ENCODE results near the gene FAM118B.

Gene FAM118B

GRCh38 chr11:126277780-126278179, 66.2 kb downstream of the FAM118B start:
- Histone ChIP-seq H2AFZ (ENCODE audit: low read depth, low read length) (no peak overlapping the region), H3K4me3 (ENCODE audit: low read length) (no peak overlapping the region), H3K4me1 (ENCODE audit: insufficient read depth, low read length) (peaks cover 6% of the 10 kb centered on the region), H3K27me3 (ENCODE audit: insufficient read depth, low read length) (no peaks in the 10 kb centered on the region), H3K36me3 (ENCODE audit: insufficient read depth, low read length) (peaks cover 50% of the 10 kb centered on the region), H3K9me3 (ENCODE audit: low read length) (no peaks in the 10 kb centered on the region)

DNA sequence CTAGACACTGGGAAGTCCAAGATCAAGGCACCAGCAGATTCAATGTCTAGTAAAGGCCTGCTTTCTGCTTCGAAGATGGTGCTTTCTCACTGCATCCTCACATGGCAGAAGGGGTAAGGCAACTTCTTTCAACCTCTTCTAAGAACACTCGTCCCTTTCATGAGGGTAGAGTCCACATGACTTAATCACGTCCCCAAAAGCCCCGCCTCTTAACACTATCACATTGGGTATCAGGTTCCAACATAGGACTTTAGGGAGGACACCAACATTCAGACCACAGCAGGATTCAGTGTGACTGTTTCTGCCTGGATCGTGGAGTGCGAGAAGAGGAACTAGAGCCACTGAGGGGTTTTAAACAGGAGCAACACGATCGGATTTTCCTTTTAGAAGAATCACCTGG, 67.6 kb downstream of the FAM118B start:
- no peaks in the 10 kb centered on the region for H3K27me3 ChIP-seq (ENCODE audit: insufficient read depth, low read length)
- no peak overlapping the region for H2AFZ ChIP-seq (ENCODE audit: low read depth, low read length)
- H3K36me3 ChIP-seq (ENCODE audit: insufficient read depth, low read length) = peaks cover 36% of the 10 kb centered on the region
- peaks cover 11% of the 10 kb centered on the region for H3K4me1 ChIP-seq (ENCODE audit: insufficient read depth, low read length)
- no peak overlapping the region for H3K4me3 ChIP-seq (ENCODE audit: low read length)
- no peaks in the 10 kb centered on the region for H3K9me3 ChIP-seq (ENCODE audit: low read length)

- no peaks in the 10 kb centered on the region for H3K9me3 ChIP-seq (ENCODE audit: low read length)
- no peak overlapping the region for H2AFZ ChIP-seq (ENCODE audit: low read depth, low read length)
- H3K4me1 ChIP-seq (ENCODE audit: insufficient read depth, low read length) = peaks cover 11% of the 10 kb centered on the region
- H3K27me3 ChIP-seq (ENCODE audit: insufficient read depth, low read length) = no peaks in the 10 kb centered on the region
- H3K36me3 ChIP-seq (ENCODE audit: insufficient read depth, low read length) = peaks cover 25% of the 10 kb centered on the region
- no peak overlapping the region for H3K4me3 ChIP-seq (ENCODE audit: low read length)
These were observed 69.0 kb downstream of the FAM118B start for GRCh38 chr11:126280595-126280994.

DNA sequence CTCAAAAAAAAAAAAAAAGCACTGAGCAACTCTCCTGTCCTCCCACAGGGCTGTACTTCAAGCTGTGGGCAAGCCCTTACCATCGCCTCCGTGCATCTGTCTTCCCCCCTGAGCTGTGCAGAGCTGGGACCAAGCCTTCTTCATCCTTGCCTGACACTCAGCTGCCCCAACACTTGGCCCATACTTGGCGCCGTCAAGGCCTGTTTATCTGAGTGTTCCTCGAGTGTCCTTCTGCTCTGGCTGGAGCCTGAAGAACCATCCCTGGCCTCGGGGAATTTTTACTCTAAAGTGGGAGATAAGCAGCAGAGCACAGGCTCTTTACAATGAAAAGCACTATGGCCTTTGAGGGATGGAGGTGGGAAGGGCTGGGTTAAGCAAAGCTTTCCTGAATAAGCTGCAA, 69.7 kb downstream of the FAM118B start:
- H3K27me3 ChIP-seq (ENCODE audit: insufficient read depth, low read length) = no peaks in the 10 kb centered on the region
- H2AFZ ChIP-seq (ENCODE audit: low read depth, low read length) = no peak overlapping the region
- H3K9me3 ChIP-seq (ENCODE audit: low read length) = no peaks in the 10 kb centered on the region
- no peak overlapping the region for H3K4me3 ChIP-seq (ENCODE audit: low read length)
- peaks cover 11% of the 10 kb centered on the region for H3K4me1 ChIP-seq (ENCODE audit: insufficient read depth, low read length)
- peaks cover 18% of the 10 kb centered on the region for H3K36me3 ChIP-seq (ENCODE audit: insufficient read depth, low read length)

- Histone ChIP-seq H3K4me3 (ENCODE audit: low read length) (peak overlapping the region; percentile 91), H3K36me3 (ENCODE audit: insufficient read depth, low read length) (peaks cover 16% of the 10 kb centered on the region), H3K9me3 (ENCODE audit: low read length) (no peaks in the 10 kb centered on the region), H3K4me1 (ENCODE audit: insufficient read depth, low read length) (peaks cover 11% of the 10 kb centered on the region), H3K27me3 (ENCODE audit: insufficient read depth, low read length) (no peaks in the 10 kb centered on the region), H2AFZ (ENCODE audit: low read depth, low read length) (peak overlapping the region; percentile 92)
These were observed 70.1 kb downstream of the FAM118B start for GRCh38 chr11:126281666-126282175.

DNA sequence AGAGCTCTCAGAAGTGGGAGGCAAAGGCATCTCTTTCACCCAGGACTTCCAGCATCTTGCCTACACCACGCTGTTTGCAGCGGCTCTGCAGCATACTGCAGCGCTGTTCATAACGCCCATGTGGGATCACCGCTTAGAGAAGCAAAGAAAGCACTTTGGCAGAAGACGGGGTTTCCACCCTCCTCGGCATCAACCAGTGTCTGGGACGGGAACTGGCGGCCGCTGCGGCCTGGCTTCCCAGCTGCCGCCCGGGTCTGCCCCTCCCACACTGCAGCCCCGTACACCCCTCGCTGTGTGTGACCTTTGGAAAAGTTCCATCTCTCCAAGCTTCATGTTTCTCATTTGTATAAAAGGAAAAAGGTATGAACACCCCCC, 70.8 kb downstream of the FAM118B start:
- Histone ChIP-seq H2AFZ (ENCODE audit: low read depth, low read length) (peak overlapping the region; percentile 92), H3K4me3 (ENCODE audit: low read length) (peak overlapping the region; percentile 91), H3K36me3 (ENCODE audit: insufficient read depth, low read length) (peaks cover 9% of the 10 kb centered on the region), H3K9me3 (ENCODE audit: low read length) (no peaks in the 10 kb centered on the region), H3K27me3 (ENCODE audit: insufficient read depth, low read length) (no peaks in the 10 kb centered on the region), H3K4me1 (ENCODE audit: insufficient read depth, low read length) (peaks cover 11% of the 10 kb centered on the region)

DNA sequence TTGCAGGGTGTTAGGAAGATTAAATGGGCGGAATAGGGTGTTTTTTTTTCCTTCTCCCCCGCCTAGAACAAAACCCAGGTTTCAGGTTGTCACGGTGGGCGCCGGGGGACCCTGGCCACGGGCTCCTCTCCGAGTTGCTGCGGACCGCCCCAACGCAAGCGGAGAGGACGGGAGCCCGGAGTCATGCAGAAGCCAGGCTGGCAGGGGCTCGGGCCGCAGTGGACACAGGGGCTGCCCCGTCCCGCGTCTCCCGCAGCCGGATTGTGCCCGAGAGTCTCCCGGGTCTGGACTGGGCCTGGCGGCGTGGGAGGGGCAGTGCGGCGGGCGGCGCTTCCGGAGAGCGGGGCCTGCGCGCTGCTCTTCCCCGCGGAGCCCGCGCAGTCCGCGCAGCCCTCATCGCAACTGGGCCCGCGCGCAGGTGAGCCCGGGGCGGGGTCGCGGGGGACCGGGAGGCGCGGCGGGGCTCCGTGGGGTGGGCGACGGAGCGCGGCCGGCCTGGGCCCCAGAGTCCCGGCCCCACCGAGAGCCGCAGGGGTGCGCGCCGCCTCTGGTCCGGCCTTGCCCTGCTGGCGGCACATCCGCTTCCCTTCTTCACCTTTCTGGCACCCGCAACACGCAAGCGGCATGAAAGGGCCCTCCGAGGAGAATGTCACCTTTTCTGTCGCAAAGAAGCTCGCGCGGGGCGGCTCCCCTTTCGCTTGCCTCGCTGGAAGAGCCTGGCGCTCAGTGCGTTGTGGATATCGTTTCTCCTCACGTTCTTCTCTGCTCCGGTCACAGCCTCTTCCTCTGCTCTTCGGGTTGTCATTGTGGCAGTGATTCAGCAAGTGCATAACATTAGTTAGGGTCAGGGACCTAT, 71.4 kb downstream of the FAM118B start, which contains the start of gene TIRAP:
Gene TIRAP, plus strand, starts transcription at position 358 of the 856 bp plus-strand sequence. CDS start 7,802 bp downstream, outside the sequence.
- H3K27me3 ChIP-seq (ENCODE audit: insufficient read depth, low read length) = no peaks in the 10 kb centered on the region
- peaks cover 3% of the 10 kb centered on the region for H3K36me3 ChIP-seq (ENCODE audit: insufficient read depth, low read length)
- peaks cover 11% of the 10 kb centered on the region for H3K4me1 ChIP-seq (ENCODE audit: insufficient read depth, low read length)
- H3K4me3 ChIP-seq (ENCODE audit: low read length) = peak within 1 kb of the TSS; percentile 91
- H2AFZ ChIP-seq (ENCODE audit: low read depth, low read length) = peak within 1 kb of the TSS; percentile 92
- H3K9me3 ChIP-seq (ENCODE audit: low read length) = no peaks in the 10 kb centered on the region

DNA sequence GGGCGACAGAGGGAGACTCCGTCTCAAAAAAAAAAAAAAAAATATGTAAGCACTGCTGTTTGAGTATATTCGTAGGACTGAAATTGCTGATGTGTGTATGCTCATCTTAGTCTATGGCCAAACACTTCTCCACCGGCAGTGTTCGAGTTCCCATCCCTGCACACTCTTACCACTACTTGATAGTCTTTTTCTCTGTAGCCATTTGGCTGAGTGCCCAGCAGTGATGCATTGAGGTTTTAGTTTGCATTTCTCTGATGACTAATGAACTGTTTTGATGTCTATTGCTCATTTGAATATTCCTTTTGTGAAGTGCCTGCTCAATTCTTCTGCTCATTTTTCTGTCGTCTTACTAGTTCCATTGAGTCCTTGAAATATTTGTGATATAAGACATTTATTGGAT, 73.2 kb downstream of the FAM118B start:
- peaks cover 7% of the 10 kb centered on the region for H3K36me3 ChIP-seq (ENCODE audit: insufficient read depth, low read length)
- H2AFZ ChIP-seq (ENCODE audit: low read depth, low read length) = no peak overlapping the region

DNA sequence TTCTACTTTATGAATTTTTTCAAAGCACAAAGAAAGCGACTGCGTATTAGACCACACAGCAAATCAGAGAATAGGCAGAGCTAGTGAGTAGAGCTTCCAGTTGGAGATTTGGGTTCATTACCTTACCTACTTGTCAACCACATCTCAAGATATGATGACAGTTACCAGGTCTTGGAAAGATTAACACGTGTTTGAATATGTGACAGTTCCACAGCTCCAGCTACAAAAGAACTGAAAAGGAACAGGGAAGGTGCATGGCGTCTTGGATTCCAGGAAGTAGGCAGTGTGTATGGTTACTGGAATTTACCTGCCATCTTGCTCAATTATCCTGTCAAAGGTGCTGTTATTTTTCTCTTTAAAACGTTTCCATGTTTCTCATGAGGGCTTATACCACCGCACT, 76.7 kb downstream of the FAM118B start:
- no peak overlapping the region for H2AFZ ChIP-seq (ENCODE audit: low read depth, low read length)
- H3K9me3 ChIP-seq (ENCODE audit: low read length) = no peaks in the 10 kb centered on the region
- H3K4me1 ChIP-seq (ENCODE audit: insufficient read depth, low read length) = peaks cover 4% of the 10 kb centered on the region
- H3K36me3 ChIP-seq (ENCODE audit: insufficient read depth, low read length) = peaks cover 17% of the 10 kb centered on the region
- no peak overlapping the region for H3K4me3 ChIP-seq (ENCODE audit: low read length)
- no peaks in the 10 kb centered on the region for H3K27me3 ChIP-seq (ENCODE audit: insufficient read depth, low read length)

More for the DNA sequence above, 73.2 kb downstream of the FAM118B start:
- H3K9me3 ChIP-seq (ENCODE audit: low read length) = no peaks in the 10 kb centered on the region
- H3K4me1 ChIP-seq (ENCODE audit: insufficient read depth, low read length) = peaks cover 11% of the 10 kb centered on the region
- H3K27me3 ChIP-seq (ENCODE audit: insufficient read depth, low read length) = no peaks in the 10 kb centered on the region
- H3K4me3 ChIP-seq (ENCODE audit: low read length) = no peak overlapping the region

DNA sequence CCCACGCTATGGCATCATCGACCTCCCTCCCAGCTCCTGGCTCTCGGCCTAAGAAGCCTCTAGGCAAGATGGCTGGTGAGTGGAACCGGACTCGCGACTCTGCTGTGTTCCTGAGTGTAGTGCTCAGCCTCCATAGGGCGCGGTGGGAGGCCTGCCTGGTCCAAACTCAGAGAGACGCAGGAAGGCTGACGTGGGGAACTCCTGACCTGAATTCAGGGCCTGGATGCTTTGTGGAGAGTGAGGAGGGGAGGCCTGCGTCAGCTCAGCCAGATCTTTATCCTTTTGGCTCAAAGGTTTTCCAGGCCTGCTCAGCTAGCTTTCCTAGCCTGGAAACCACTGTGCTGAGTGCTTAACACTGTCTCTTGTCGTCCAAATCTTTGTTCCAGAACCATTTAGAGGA, 79.3 kb downstream of the FAM118B start:
- H3K4me1 ChIP-seq (ENCODE audit: insufficient read depth, low read length) = no peaks in the 10 kb centered on the region
- H3K36me3 ChIP-seq (ENCODE audit: insufficient read depth, low read length) = peaks cover 32% of the 10 kb centered on the region
- H3K9me3 ChIP-seq (ENCODE audit: low read length) = no peaks in the 10 kb centered on the region
- no peak overlapping the region for H2AFZ ChIP-seq (ENCODE audit: low read depth, low read length)
- no peaks in the 10 kb centered on the region for H3K27me3 ChIP-seq (ENCODE audit: insufficient read depth, low read length)
- no peak overlapping the region for H3K4me3 ChIP-seq (ENCODE audit: low read length)

GRCh38 chr11:126293726-126294125, 82.1 kb downstream of the FAM118B start:
- Histone ChIP-seq H3K4me3 (ENCODE audit: low read length) (no peak overlapping the region), H3K36me3 (ENCODE audit: insufficient read depth, low read length) (peaks cover 28% of the 10 kb centered on the region), H2AFZ (ENCODE audit: low read depth, low read length) (no peak overlapping the region)

DNA sequence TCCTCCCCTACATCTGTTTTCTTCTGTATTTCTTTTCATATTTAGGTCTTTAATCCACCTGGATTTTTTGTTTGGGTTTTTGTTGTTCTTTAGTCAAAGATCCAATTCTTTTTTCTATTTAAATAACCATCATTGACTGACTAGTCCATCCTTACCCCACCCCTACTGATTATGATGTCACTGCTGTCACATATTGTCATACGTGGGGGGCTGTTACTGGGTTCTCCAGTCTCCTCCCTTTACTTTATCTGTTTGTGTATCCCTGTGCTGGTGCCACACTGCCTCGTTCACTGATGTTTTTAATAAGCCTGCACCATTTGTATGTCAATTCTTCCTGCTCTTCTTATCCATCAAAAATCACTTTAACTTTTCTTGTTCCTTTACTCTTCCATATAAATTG, 85.4 kb downstream of the FAM118B start:
- peaks cover 27% of the 10 kb centered on the region for H3K36me3 ChIP-seq (ENCODE audit: insufficient read depth, low read length)
- H3K27me3 ChIP-seq (ENCODE audit: insufficient read depth, low read length) = no peaks in the 10 kb centered on the region
- no peak overlapping the region for H2AFZ ChIP-seq (ENCODE audit: low read depth, low read length)
- H3K9me3 ChIP-seq (ENCODE audit: low read length) = no peaks in the 10 kb centered on the region
- H3K4me3 ChIP-seq (ENCODE audit: low read length) = no peak overlapping the region
- H3K4me1 ChIP-seq (ENCODE audit: insufficient read depth, low read length) = no peaks in the 10 kb centered on the region

More at GRCh38 chr11:126293726-126294125, 82.1 kb downstream of the FAM118B start:
- Histone ChIP-seq H3K4me1 (ENCODE audit: insufficient read depth, low read length) (no peaks in the 10 kb centered on the region), H3K9me3 (ENCODE audit: low read length) (no peaks in the 10 kb centered on the region), H3K27me3 (ENCODE audit: insufficient read depth, low read length) (no peaks in the 10 kb centered on the region)

DNA sequence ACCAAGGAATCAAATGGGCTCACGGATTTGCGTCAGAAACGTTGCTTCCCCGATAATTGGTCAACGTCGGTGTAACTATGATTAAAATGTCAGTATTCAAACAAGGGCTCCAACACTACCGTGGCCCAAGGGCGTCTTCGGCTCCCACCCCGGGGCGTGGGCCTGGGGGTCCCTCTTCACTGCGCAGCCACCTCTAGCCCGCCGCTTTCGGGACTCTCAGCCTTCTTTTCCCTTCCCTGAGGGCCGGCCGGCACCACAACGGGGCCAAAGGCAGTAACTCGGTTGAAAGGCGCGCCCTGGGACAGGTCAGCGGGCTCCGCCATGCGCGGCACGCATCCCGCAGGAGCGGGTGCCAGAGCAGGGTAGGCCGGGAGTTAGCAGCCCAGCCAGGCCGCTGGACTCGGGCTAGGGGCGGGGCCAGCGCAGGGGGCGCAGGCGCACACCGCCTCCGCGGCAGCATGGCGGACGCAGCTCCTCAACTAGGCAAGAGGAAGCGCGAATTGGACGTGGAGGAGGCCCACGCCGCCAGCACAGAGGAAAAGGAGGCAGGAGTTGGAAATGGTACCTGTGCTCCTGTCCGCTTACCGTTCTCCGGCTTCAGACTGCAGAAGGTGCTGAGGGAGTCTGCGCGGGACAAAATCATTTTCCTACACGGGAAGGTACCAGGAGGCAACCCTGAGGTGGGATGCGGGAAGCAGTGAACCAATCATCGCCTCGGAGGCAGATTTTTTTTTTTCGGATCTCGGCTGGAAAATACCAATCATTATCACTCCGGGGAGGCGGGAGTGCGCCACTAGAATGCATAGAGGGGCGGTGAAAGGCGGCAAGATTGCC, 92.3 kb downstream of the FAM118B start, which contains the start of gene DCPS:
Gene DCPS, plus strand, starts transcription at position 438 of the 834 bp plus-strand sequence. Its CDS starts 21 bp downstream, at position 459.
- H3K36me3 ChIP-seq (ENCODE audit: insufficient read depth, low read length) = peaks cover 5% of the 10 kb centered on the region
- no peaks in the 10 kb centered on the region for H3K27me3 ChIP-seq (ENCODE audit: insufficient read depth, low read length)
- peaks cover 2% of the 10 kb centered on the region for H3K9me3 ChIP-seq (ENCODE audit: low read length)
- H2AFZ ChIP-seq (ENCODE audit: low read depth, low read length) = peak within 1 kb of the TSS; percentile 66
- peak within 1 kb of the TSS; percentile 76 for H3K4me3 ChIP-seq (ENCODE audit: low read length)
- peaks cover 15% of the 10 kb centered on the region for H3K4me1 ChIP-seq (ENCODE audit: insufficient read depth, low read length)

All from neuron (in vitro differentiated cells).